ENCODE data around the gene GPR158. TPM values are rescaled to one million over a fixed set of nuclear protein-coding genes. Genes with fewer than 3 reads are reported as not detected.

GPR158 gene
- total RNA-seq, 1 experiment from 2014 or later = 0.07 TPM

DNA sequence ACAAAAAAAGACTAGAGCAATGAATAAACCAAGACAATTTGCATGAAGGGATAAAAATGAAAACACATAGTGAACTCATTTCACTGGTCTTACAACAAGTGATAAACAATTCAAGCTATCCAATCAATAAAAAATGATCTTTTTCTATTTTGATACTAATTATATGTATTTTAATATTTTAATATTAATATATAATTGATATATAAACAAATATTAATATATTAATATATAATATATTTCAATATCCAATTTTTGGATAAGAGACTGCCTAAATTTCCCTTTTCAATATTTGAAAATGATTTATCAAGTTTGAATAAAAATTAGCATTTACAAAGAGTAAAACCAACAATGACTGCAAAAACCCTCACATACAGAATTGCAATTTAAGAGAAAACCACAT is 317.9 kb downstream of the GPR158 start:
- no peak for TF ChIP-seq CTCF (IDR thresholded peaks at IDR 0.05; ENCODE audit: insufficient read depth in 1 of 2, low read depth in 1 of 2, low read length in 1 of 2, severe bottlenecking in 1 of 2, unreplicated experiment in 1 of 2)
- intact Hi-C loops (cut with micrococcal nuclease; ENCODE audit: unreplicated experiment) = no loop called here
- no peak overlapping the region for H3K4me3 Mint-ChIP-seq (ENCODE audit: unreplicated experiment)
- peaks cover 9% of the 10 kb centered on the region for H3K4me1 ChIP-seq
- no peaks in the 10 kb centered on the region for H3K4me1 Mint-ChIP-seq (ENCODE audit: low read depth, unreplicated experiment)
- H3K9me3 Mint-ChIP-seq (ENCODE audit: unreplicated experiment) = no peaks in the 10 kb centered on the region
- H3K4me3 ChIP-seq (ENCODE audit: low read depth, low read length) = no peak overlapping the region
- DNase-seq = no peak
- no peak overlapping the region for H3K27ac Mint-ChIP-seq (ENCODE audit: unreplicated experiment)
- no TSS peak for BruUV-seq (replicated peaks)
- H3K36me3 ChIP-seq (ENCODE audit: control insufficient read depth, insufficient read depth, low read length) = no peaks in the 10 kb centered on the region
- H3K27me3 Mint-ChIP-seq (ENCODE audit: insufficient read depth, unreplicated experiment) = no peaks in the 10 kb centered on the region
- ChIA-PET POLR2A (no interaction called here), CTCF (no interaction called here)
- H3K36me3 Mint-ChIP-seq (ENCODE audit: insufficient read depth, unreplicated experiment) = no peaks in the 10 kb centered on the region
- no peaks in the 10 kb centered on the region for H3K9me3 ChIP-seq
- no peaks in the 10 kb centered on the region for H3K27me3 ChIP-seq (replicated peaks; ENCODE audit: control insufficient read depth, insufficient read depth, low read length)

GRCh38 chr10:25493122-25493893 is 318.5 kb downstream of the GPR158 start:
- Mint-ChIP-seq H3K36me3 (ENCODE audit: insufficient read depth, unreplicated experiment) (no peaks in the 10 kb centered on the region), H3K27ac (ENCODE audit: unreplicated experiment) (no peak overlapping the region), H3K4me1 (ENCODE audit: low read depth, unreplicated experiment) (no peaks in the 10 kb centered on the region), H3K27me3 (ENCODE audit: insufficient read depth, unreplicated experiment) (no peaks in the 10 kb centered on the region), H3K4me3 (ENCODE audit: unreplicated experiment) (no peak overlapping the region), H3K9me3 (ENCODE audit: unreplicated experiment) (no peaks in the 10 kb centered on the region)
- Histone ChIP-seq H3K36me3 (ENCODE audit: control insufficient read depth, insufficient read depth, low read length) (no peaks in the 10 kb centered on the region), H3K4me3 (ENCODE audit: low read depth, low read length) (no peak overlapping the region), H3K27me3 (replicated peaks; ENCODE audit: control insufficient read depth, insufficient read depth, low read length) (no peaks in the 10 kb centered on the region), H3K4me1 (peaks cover 9% of the 10 kb centered on the region), H3K9me3 (no peaks in the 10 kb centered on the region)
- CTCF ChIA-PET = no interaction called here
- POLR2A ChIA-PET = no interaction called here
- intact Hi-C loops (cut with micrococcal nuclease; ENCODE audit: unreplicated experiment) = no loop called here
- no TSS peak for BruUV-seq (replicated peaks)
- peak in 1 of 2 experiments; percentile 24 for DNase-seq
- no peak for TF ChIP-seq CTCF (IDR thresholded peaks at IDR 0.05; ENCODE audit: insufficient read depth in 1 of 2, low read depth in 1 of 2, low read length in 1 of 2, severe bottlenecking in 1 of 2, unreplicated experiment in 1 of 2)

- H3K36me3 ChIP-seq (ENCODE audit: control insufficient read depth, insufficient read depth, low read length) = no peaks in the 10 kb centered on the region
- Mint-ChIP-seq H3K27ac (ENCODE audit: unreplicated experiment) (no peak overlapping the region), H3K36me3 (ENCODE audit: insufficient read depth, unreplicated experiment) (no peaks in the 10 kb centered on the region), H3K4me3 (ENCODE audit: unreplicated experiment) (no peak overlapping the region), H3K9me3 (ENCODE audit: unreplicated experiment) (no peaks in the 10 kb centered on the region), H3K27me3 (ENCODE audit: insufficient read depth, unreplicated experiment) (peaks cover 7% of the 10 kb centered on the region), H3K4me1 (ENCODE audit: low read depth, unreplicated experiment) (no peaks in the 10 kb centered on the region)
- ChIA-PET POLR2A (no interaction called here), CTCF (no interaction called here)
- peaks cover 9% of the 10 kb centered on the region for H3K4me1 ChIP-seq
- no peaks in the 10 kb centered on the region for H3K27me3 ChIP-seq (replicated peaks; ENCODE audit: control insufficient read depth, insufficient read depth, low read length)
- TF ChIP-seq CTCF (IDR thresholded peaks at IDR 0.05; ENCODE audit: insufficient read depth in 1 of 2, low read depth in 1 of 2, low read length in 1 of 2, severe bottlenecking in 1 of 2, unreplicated experiment in 1 of 2) = no peak
- BruUV-seq (replicated peaks) = no TSS peak
- no peaks in the 10 kb centered on the region for H3K9me3 ChIP-seq
- H3K4me3 ChIP-seq (ENCODE audit: low read depth, low read length) = no peak overlapping the region
- no peak for DNase-seq
- intact Hi-C loops (cut with micrococcal nuclease; ENCODE audit: unreplicated experiment) = no loop called here
Measured at GRCh38 chr10:25497246-25497645, 322.4 kb downstream of the GPR158 start.

Data from Caco-2 (cell line).